Hepatocyte (in vitro differentiated cells): Measurements from ENCODE around the gene TCF7. TPM values are rescaled to one million over a fixed set of nuclear protein-coding genes. Genes with fewer than 3 reads are reported as not detected.

Experiments used
- DNase-seq: peaks from one replicate; pipeline ENCODE4 v3.0.0-alpha.2; 2016; ENCODE audit warnings: low spot score
- H2AFZ ChIP-seq: fragments of 200-600 bp; sonication (generic); 2 replicates; pipeline ENCODE4 v1.6.0; 2016; ENCODE audit warnings: antibody characterized with exemption, mild to moderate bottlenecking
- H3K27ac ChIP-seq: fragments of 200-600 bp; sonication (generic); 2 replicates; pipeline ENCODE4 v1.5.1; 2016; ENCODE audit warnings: mild to moderate bottlenecking
- H3K27me3 ChIP-seq: fragments of 200-600 bp; sonication (generic); 2 replicates; pipeline ENCODE4 v1.6.1; 2016
- H3K36me3 ChIP-seq: fragments of 200-600 bp; sonication (generic); replicated peaks from 2 replicates; pipeline ENCODE4 v1.5.1; 2016; ENCODE audit warnings: low read depth; ENCODE audit not compliant: insufficient read depth
- H3K4me1 ChIP-seq: fragments of 200-600 bp; sonication (generic); 2 replicates; pipeline ENCODE4 v1.5.1; 2016; ENCODE audit warnings: mild to moderate bottlenecking, moderate library complexity; ENCODE audit not compliant: insufficient read depth
- H3K4me2 ChIP-seq: fragments of 200-600 bp; sonication (generic); 2 replicates; pipeline ENCODE4 v1.6.0; 2016
- H3K4me3 ChIP-seq: fragments of 200-600 bp; sonication (generic); 2 replicates; pipeline ENCODE4 v1.5.1; 2016; ENCODE audit warnings: mild to moderate bottlenecking
- H3K79me2 ChIP-seq: fragments of 200-600 bp; sonication (generic); 2 replicates; pipeline ENCODE4 v1.6.0; 2017; ENCODE audit warnings: mild to moderate bottlenecking
- H3K9me2 ChIP-seq: fragments of 200-600 bp; sonication (generic); replicated peaks from 2 replicates; pipeline ENCODE4 v1.6.0; 2017; ENCODE audit warnings: mild to moderate bottlenecking; ENCODE audit not compliant: insufficient read depth
- H3K9me3 ChIP-seq: fragments of 200-600 bp; sonication (generic); 2 replicates; pipeline ENCODE4 v1.5.1; 2016; ENCODE audit warnings: low read depth, mild to moderate bottlenecking
- H4K20me1 ChIP-seq: fragments of 200-600 bp; sonication (generic); 2 replicates; pipeline ENCODE4 v1.6.0; 2016; ENCODE audit warnings: mild to moderate bottlenecking; ENCODE audit not compliant: insufficient read depth, poor library complexity, severe bottlenecking
- EZH2 ChIP-seq: fragments of 200-600 bp; sonication (generic); IDR thresholded peaks from 2 replicates; pipeline ENCODE4 v1.6.1; 2016; ENCODE audit warnings: antibody characterized with exemption, mild to moderate bottlenecking, borderline replicate concordance
- EZH2phosphoT487 ChIP-seq: fragments of 200-600 bp; sonication (generic); IDR thresholded peaks from one replicate; pipeline ENCODE4 v1.6.1; 2018; ENCODE audit warnings: antibody characterized with exemption, mild to moderate bottlenecking, low read depth, moderate library complexity; ENCODE audit not compliant: unreplicated experiment, severe bottlenecking
- WGBS: methylation state at CpG from one replicate; pipeline ENCODE4 v1.1.6; 2016; ENCODE audit warnings: low lambda C conversion rate; ENCODE audit errors: missing lambda C conversion rate; 5-methylcytosine and 5-hydroxymethylcytosine counted together
- polyA plus RNA-seq: library from polyadenylated mRNA; unstranded; fragments of >200 nt; fragmentation: Nextera tagmentation; extraction: Ambion mirVana; gene quantifications from 2 replicates; pipeline ENCODE4 v1.2.1, GENCODE V29; 2016
- total RNA-seq: library from RNA; depleted of rRNA; stranded (reverse); fragments of >200 nt; gene quantifications from 2 replicates; pipeline ENCODE4 v1.2.3, GENCODE V29; 2014
- TF ChIP-seq, protein P1 (sequence below): fragments of 200-600 bp; sonication (generic); IDR thresholded peaks from 2 replicates; pipeline ENCODE4 v1.5.1; 2016; ENCODE audit warnings: antibody characterized with exemption, mild to moderate bottlenecking; ENCODE audit not compliant: poor library complexity

Gene TCF7
- total and polyA plus RNA-seq, 2 experiments from 2014 or later, result 7.5 to 8.1 TPM

DNA sequence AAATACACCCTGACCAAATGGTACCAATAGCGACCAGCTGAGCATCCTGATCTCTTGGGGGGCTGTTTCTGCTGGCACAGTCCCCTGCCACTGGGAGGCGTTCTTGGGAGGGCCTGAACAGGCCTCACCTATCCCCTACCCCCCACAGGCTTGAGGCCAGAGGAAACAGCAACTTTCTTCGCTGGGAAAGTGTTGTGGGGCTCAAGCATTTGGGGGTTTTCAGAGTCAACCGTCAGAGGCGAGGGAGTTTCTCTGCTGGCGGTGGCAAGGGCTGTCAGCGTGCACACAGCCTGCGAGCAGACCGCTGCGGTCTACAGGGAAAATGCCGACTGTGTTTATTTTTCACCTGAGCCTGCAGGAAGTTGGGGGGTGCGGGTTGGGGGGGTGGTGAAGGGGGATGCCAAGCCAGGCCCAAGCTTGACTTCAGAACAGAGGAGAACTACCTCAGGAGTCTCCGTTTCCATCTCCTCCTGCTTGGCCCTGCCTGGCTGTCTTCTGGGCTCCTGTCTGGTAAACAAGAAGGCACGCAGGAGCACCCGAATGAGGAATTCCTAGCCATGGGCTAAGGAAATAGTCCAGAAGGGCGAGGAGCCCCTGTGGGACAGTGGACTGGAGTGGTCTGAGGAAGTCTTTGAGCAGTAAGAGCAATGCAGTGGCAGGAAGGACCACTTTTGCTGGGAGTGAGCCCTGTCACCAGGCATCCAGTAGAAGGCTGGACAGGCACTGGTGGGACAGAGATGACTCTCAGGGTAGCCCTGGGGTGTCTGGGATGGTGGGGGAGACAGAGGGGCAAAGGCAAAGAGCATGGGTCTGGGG lies 18.1 kb downstream of the TCF7 start:
- WGBS, result 87% methylated on average over 16 of the region's 16 CpGs
- Histone ChIP-seq H3K27me3 (no peaks in the 10 kb centered on the region), H3K4me1 (no peaks in the 10 kb centered on the region), H2AFZ (no peak overlapping the region), H3K9me2 (no peaks in the 10 kb centered on the region), H4K20me1 (peaks cover 2% of the 10 kb centered on the region), H3K36me3 (no peaks in the 10 kb centered on the region), H3K4me2 (no peak overlapping the region), H3K4me3 (no peak overlapping the region), H3K9me3 (no peaks in the 10 kb centered on the region), H3K79me2 (peaks cover 2% of the 10 kb centered on the region), H3K27ac (no peak overlapping the region)
- TF ChIP-seq, protein P1, sequence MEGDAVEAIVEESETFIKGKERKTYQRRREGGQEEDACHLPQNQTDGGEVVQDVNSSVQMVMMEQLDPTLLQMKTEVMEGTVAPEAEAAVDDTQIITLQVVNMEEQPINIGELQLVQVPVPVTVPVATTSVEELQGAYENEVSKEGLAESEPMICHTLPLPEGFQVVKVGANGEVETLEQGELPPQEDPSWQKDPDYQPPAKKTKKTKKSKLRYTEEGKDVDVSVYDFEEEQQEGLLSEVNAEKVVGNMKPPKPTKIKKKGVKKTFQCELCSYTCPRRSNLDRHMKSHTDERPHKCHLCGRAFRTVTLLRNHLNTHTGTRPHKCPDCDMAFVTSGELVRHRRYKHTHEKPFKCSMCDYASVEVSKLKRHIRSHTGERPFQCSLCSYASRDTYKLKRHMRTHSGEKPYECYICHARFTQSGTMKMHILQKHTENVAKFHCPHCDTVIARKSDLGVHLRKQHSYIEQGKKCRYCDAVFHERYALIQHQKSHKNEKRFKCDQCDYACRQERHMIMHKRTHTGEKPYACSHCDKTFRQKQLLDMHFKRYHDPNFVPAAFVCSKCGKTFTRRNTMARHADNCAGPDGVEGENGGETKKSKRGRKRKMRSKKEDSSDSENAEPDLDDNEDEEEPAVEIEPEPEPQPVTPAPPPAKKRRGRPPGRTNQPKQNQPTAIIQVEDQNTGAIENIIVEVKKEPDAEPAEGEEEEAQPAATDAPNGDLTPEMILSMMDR, result no peak
- TF ChIP-seq EZH2phosphoT487 (no peak), EZH2 (no peak)
- DNase-seq, result no peak

DNA sequence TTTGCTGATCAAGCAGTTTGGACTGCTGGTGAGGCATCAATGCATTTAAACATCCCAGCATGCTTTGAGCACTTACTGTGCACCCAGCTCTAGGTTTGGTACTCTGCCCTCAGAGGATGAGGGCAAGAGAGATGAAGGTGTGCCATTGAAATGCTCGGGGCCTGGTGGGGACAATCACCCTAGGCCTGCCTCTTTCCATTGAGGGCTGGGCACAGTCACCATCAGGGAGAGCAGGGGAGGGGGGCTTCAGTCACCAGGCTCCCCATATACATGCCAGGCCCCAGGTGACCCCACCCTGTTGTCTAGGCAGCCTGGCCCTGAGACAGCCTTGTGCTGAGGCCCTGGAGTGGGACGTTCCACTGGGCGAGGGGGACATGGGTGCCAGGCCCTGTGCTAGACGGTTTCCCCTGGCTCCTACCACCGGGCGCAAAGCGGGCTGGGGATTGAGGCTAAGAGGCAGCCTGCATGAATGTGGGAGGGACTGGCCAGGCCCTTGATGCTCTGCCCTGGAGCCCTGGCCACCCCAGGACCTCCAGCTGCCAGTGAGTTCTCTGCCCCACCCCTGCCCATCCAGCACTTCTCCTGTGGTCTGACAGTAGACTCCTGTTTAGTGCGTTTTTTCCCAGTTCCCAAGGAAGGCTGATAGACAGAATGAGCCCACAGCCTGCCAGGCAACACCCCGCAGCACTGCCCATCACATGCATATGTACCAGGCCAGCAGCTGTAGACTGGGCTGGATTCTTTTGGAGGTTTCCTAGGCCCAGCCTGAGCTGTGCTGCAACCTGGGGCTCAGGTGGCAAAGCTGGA lies 18.9 kb downstream of the TCF7 start:
- H3K4me3 ChIP-seq, result no peak overlapping the region
- H3K27me3 ChIP-seq, result no peaks in the 10 kb centered on the region
- peaks cover 2% of the 10 kb centered on the region for H4K20me1 ChIP-seq
- no peaks in the 10 kb centered on the region for H3K36me3 ChIP-seq
- H3K9me2 ChIP-seq, result no peaks in the 10 kb centered on the region
- peaks cover 2% of the 10 kb centered on the region for H3K79me2 ChIP-seq
- no peaks in the 10 kb centered on the region for H3K9me3 ChIP-seq
- no peak for DNase-seq
- H2AFZ ChIP-seq, result no peak overlapping the region
- H3K4me1 ChIP-seq, result no peaks in the 10 kb centered on the region
- TF ChIP-seq EZH2, result no peak
- TF ChIP-seq, protein P1, result no peak
- no peak for TF ChIP-seq EZH2phosphoT487
- 94% methylated on average over 9 of the region's 9 CpGs for WGBS
- no peak overlapping the region for H3K4me2 ChIP-seq
- H3K27ac ChIP-seq, result no peak overlapping the region

DNA sequence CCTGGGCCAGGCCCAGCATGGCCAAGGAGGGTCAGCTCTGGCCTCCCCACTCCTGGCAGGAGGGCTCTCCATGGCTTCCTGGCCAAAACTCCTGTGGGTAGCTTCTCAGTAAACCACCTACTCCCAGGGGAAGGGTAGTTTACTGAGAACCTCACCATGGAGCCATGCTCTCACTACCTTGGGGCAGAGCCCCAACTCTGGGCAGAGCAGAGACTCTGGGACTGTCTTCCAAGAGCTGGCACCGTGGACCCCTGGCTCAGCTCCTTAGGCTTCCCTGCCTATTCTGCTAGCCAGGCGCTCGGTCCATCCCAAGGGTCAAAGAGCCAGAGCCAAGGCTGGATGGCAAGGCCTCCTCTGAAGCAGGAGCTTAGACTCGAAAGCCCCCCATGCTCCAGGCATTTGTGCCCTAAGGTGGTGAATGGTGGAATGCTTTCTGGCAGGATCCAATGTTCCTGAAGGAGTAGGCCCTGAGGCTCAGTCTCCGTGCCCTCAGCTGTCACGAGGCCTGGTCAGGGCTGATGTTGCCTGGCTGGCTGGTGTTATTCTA lies 19.6 kb downstream of the TCF7 start:
- peaks cover 2% of the 10 kb centered on the region for H3K79me2 ChIP-seq
- 93% methylated on average over 6 of the region's 6 CpGs for WGBS
- H2AFZ ChIP-seq, result no peak overlapping the region
- no peak for TF ChIP-seq EZH2phosphoT487
- TF ChIP-seq EZH2, result no peak
- TF ChIP-seq, protein P1, result no peak
- no peak overlapping the region for H3K4me2 ChIP-seq
- H3K27ac ChIP-seq, result no peak overlapping the region
- no peaks in the 10 kb centered on the region for H3K9me2 ChIP-seq
- H3K4me1 ChIP-seq, result no peaks in the 10 kb centered on the region
- no peaks in the 10 kb centered on the region for H3K36me3 ChIP-seq
- no peak overlapping the region for H3K4me3 ChIP-seq
- DNase-seq, result no peak
- H3K27me3 ChIP-seq, result no peaks in the 10 kb centered on the region
- H3K9me3 ChIP-seq, result no peaks in the 10 kb centered on the region
- H4K20me1 ChIP-seq, result peaks cover 2% of the 10 kb centered on the region
